HG02678 (cell line): ENCODE data around the gene DNASE2.
"Not testable (repeated sequence)": the region's sequence is repeated elsewhere in the genome, so short reads cannot be mapped to it uniquely, and the experiment has no call there.

ENCODE experiments used
- ATAC-seq: cut with Tn5 transposase; IDR thresholded peaks from one replicate; pipeline ENCODE4 v1.9.1; 2021; ENCODE audit warnings: mild to moderate bottlenecking, moderate library complexity; ENCODE audit not compliant: unreplicated experiment

The DNASE2 gene

DNA sequence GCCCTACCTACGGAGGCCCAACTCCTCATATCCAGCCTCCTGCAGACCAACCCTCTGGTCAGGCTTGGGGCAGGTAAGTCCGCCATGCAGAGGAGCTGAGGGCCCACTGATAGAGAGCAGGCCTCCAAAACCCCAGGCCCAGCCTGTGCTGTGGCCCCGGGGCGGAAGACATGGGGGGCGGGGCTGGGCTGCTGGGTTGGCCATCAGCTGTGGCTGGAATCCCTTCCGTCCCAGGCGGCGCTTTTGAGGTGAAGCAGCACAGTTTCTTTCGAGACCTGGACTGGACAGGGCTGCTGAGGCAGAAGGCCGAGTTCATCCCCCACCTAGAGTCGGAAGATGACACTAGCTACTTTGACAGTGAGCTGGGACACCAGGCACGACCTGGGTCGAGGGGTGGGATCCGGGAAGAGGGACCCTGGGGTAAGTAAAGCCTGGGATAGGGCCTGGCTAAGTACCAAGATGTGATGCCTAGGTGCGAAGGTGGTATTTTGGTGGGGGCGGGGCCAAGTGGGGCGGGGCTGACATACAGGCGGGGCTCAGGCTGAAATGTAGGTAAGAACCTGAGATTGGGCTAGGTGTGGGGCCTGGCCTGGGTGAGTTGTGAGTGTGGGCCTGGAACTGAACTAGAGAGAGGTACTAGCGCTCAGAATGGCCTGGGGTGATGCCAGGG lies 15.4 kb downstream of the DNASE2 start:
- no peak for ATAC-seq

DNA sequence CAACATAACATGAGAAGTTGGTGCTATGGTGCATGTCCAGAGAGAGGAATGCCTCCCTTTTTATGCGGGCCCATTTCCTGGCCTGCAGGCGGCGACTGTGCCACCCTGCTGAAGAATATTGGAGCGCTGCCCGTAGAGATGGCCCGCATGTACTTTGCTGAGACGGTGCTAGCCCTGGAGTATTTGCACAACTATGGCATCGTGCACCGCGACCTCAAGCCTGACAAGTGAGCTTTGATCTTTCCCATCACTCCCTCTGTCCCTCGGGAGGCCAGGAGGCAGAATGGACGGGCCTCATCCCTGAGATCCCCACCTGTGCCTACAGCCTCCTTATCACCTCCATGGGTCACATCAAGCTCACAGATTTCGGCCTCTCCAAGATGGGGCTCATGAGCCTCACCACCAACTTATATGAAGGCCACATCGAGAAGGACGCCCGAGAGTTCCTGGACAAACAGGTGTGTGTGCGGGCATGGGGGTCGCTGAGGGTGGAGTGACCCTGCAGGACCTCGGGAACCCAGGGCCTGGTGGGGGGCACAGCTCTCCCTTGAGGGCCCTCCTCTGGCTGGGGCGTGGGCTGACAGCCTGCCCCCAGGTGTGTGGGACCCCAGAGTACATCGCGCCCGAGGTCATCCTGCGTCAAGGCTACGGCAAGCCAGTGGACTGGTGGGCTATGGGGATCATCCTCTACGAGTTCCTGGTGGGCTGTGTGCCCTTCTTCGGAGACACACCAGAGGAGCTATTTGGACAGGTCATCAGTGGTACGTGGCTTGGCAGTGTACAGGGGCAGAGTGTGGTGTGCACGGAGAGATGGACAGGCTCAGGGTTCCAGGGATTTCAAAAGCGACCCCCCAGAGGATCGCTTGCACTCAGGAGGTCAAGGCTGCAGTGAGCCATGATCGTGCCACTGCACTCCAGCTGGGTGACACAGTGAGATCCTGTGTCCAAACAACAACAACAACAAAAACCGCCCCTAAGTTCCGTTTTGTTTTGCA lies 16.2 kb downstream of the DNASE2 start:
- no peak for ATAC-seq

DNA sequence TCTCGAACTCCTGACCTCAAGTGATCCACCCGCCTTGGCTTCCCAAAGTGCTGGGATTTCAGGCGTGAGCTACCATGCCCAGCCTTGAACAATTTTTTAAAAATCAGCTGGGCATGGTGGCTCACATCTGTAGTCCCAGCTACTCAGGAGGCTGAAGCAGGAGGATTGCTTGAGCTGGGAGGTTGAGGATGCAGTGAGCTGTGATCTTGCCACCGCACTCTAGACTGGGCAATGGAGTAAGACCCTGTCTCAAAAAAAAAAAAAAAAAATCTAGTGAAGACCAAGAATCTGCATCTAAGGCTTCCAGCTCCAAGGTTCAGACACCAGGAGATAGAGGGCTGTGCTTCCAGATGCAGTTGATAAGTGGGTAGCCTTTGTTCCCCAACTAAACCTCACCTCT lies 17.1 kb downstream of the DNASE2 start:
- no peak for ATAC-seq

DNA sequence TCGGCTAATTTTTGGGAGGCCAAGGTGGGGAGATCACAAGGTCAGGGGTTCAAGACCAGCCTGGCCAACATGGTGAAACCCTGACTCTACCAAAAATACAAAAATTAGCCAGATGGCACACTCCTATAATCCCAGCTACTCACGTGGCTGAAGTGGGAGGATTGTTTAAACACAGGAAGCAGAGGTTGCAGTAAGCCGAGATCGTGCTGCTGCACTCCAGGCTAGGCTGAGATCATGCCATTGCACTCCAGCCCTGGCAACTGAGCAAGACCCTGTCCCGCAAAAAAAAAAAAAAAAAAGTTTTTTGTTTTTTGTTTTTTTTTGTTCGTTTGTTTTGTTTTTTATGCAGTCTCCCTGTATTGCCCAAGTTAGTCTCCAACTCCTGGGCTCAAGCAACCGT lies 21.7 kb downstream of the DNASE2 start:
- no peak for ATAC-seq

DNA sequence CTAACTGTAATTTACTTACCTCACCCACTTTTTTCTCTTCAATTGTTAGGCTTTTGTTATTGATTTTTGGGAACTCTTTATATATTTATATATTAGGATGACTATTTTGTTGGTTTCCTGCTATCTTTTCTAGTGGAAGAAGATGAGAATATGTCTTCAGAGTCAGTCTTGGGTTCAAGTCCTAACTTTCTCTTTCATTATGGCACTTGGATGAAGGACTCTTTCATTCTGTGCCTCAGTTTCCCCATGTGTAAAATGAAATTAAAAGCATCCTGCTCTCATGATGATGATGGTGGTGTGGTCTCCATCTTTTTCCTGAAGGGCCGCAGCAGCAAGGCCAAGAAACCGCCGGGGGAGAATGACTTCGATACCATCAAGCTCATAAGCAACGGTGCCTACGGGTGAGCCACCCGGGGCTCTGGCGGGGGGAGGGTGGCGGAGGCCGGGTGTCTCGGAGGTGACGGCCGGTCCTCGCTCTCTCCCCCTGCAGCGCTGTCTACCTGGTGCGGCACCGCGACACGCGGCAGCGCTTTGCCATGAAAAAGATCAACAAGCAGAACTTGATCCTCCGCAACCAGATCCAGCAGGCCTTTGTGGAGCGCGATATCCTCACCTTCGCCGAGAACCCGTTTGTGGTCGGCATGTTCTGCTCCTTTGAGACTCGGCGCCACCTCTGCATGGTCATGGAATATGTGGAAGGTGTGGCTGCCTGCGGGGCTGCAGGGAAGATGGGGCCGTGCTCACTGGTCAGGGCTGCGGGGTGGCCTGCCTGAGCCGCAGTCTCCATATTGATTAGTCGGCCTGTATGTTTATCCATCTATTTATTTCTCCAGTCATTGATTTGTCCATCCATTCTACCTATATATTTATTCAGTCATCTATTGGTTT lies 23.0 kb downstream of the DNASE2 start:
- no peak for ATAC-seq

DNA sequence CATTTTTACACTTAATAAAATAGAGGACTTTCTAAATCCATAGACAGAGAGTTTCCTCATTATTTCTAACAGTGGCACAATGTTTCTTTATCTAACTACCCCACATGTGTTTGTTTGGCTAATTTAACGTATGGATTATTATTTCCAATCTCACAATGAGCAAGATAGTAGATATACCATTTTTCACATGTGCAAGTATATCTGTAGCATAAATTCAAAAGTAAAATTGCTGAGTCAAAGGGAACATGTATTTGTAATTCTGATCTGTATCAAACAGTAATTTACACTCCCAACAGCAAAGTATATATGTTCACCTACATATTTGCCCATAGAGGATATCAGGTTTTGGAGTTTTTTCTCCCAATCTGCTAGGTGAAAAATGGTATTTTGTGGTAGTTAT lies 24.6 kb downstream of the DNASE2 start:
- ATAC-seq: no peak

DNA sequence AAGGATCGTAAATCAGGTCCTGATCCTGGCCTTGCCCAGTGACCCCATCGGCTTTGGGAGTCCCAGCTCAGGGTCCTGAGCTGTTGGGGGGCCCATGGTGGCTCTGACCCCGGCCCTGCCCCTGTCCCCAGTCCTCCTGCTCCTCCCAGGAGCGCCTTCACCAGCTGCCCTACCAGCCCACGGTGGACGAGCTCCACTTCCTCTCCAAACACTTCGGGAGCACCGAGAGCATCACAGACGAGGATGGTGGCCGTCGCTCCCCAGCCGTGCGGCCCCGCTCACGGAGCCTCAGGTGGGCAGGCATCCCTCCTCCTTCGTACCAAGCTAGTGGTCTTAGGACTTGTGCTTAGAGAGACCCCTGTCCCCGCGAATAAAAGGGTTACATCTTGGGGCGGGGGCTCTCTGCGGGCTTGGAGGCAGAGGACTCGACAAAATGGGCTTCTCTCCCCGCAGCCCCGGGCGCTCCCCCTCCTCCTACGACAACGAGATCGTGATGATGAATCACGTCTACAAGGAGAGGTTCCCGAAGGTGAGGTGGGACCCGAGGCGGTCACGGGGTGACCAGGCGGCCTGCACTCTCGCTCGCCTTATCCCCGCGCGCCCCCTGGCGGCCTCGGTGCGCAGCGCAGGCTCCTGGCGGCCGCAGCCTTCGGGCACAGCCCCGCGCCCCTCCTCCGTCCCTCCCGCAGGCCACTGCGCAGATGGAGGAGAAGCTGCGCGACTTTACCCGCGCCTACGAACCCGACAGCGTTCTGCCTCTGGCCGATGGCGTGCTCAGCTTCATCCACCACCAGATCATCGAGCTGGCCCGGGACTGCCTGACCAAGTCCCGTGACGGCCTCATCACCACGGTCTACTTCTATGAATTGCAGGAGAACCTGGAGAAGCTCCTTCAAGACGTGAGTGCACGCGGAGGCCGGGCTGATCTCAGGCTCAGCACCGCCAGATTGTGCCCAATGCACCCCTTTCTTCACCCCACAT lies 33.8 kb downstream of the DNASE2 start:
- peak; percentile 56 for ATAC-seq

DNA sequence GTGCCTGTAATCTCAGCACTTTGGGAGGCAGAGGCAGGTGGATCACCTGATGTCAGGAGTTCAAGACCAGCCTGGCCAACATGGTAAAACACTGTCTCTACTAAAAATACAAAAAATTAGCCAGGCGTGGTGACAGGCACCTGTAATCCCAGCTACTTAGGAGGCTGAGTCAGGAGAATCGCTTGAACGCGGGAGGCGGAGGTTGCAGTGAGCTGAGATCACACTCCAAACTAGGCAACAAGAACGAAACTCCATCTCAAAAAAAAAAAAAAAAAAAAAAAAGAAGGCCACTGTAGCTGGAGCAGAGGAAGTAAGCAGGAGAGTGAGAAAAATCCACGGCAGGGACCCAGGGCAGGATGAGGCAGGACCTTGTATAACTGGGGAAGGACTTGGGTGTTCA lies 34.6 kb downstream of the DNASE2 start:
- not testable (repeated sequence) for ATAC-seq

DNA sequence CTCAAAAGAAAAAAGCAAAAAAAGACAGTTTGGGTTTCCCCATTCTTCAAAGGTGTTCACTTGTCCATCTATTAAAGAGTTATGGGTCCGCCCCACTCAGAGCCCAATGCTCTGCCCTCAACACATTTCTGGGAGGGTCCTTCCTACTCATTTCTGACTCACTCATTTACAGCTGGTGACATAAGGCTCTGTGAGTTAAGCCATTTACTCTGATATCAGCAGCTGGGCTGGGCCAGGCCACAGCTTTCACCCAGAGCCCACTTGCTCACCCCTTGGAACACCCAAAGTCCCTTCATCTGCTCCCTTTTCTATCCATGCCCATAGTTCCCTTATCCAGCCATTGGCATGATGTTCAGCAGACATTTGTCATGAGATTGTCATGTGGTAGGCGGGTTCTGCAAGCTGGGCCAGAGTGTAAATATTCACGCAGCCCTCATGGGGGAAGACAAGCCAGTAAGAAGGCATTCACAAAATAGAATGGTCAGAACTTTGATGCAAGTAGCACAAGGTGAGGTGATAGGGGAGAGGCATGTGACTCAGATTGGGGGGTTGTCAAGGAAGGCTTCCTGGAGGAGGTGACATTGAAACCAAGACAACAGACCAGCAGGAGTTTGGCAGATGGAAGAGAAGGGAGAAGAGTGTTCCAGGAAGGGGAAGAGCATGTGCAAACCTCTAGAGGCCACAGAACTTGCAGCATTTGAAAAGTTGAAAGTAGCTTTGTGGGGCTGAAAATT lies 37.1 kb downstream of the DNASE2 start:
- ATAC-seq: no peak

DNA sequence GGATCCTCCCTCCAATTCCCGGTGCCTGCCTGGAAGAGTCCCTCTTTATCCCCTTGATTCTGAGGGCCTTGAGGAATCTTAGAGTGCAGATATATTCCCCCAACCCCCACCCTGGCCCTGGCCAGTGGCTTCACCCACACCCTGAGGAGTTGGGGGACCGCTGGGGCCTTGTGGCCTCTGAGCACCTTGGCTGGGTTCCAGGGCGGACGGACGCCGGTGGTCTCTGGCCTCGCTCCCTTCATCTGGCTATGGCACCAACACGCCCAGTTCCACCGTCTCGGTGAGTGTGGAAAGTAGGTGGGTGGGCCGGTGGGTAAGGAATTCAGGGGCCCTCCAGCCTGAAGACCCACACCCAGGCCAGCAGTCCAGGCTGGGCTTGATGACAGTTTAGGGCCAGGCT lies 37.9 kb downstream of the DNASE2 start:
- ATAC-seq: no peak

DNA sequence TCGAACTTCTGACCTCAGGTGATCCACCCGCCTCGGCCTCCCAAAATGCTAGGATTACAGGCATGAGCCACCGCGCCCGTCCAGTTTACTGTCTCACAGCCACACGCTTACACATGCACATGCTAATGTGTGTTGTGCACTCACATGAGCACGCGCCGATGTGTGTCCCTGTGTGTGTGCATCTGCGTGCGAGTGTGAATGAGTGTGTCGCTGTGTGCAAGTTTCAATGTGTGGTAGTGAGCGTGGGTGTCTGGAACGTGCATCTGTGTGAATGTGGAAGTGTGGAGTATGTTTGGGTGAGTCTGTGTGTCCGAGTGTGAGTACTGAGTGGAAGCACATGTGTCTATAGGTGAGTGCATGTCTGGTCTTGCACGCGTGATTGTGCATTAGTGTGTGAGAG lies 38.7 kb downstream of the DNASE2 start:
- no peak for ATAC-seq

DNA sequence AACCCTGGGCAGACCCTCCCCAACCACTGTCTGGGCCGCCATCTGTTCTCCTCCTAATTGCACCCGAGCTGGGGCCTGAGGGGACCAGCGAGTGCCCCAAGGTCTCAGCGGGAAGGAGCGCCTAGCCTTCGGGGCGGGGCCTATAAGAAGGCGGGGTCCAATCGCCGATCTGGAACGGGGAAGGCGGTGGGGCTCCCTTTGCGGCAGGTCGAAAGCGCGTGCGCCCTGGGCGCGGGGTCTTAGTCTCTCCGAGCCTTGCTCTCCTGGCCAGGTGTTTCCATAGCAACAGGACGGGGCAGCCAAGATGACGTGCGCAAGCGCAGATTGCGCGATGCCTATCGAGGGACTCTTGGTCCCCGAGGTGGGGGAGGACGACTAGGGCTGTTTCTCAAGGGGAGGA lies 40.2 kb downstream of the DNASE2 start:
- ATAC-seq: no peak

DNA sequence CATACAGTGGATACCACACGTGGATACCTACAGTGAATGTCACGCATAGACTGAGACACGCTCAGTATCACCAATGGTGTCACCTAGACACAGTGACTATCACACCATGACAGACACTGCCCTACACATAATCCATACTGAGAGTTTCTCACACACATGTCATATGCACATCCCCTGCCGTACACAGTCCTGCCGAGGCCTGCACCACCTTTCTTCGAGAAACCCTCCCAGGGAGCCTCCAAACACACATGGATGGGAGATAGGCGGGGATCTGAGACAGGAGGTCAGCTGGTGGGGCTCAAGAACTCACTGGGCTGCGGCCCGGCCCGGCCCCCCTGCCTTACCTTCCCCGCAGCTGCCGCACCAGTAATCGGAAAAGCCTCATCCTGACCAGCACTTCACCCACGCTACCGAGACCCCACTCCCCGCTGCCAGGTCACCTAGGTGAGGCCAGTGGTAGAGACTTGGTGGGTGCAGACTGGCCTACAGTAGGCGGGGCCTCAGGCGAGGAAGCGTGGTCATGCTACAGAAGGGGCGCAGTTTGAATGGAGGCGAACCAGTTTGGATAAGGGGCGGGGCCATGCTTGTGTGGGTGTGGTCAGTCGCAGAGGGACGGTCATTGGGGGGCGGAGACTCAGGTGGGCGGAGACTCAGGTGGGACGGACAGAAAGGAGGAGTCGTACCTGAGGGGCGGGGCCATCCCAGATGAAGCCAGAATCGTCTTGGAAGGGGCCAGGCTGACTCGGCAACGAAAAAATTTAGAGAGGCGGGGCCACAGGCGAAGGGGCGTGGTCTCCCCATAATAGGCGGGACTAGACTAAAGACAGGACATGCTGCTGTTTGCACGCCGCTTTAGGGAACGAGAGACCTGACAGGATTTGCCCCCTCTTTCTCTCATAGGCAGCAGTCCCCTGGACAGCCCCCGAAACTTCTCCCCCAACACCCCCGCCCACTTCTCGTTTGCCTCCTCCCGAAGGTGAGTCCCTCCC lies 40.9 kb downstream of the DNASE2 start:
- ATAC-seq: no peak

DNA sequence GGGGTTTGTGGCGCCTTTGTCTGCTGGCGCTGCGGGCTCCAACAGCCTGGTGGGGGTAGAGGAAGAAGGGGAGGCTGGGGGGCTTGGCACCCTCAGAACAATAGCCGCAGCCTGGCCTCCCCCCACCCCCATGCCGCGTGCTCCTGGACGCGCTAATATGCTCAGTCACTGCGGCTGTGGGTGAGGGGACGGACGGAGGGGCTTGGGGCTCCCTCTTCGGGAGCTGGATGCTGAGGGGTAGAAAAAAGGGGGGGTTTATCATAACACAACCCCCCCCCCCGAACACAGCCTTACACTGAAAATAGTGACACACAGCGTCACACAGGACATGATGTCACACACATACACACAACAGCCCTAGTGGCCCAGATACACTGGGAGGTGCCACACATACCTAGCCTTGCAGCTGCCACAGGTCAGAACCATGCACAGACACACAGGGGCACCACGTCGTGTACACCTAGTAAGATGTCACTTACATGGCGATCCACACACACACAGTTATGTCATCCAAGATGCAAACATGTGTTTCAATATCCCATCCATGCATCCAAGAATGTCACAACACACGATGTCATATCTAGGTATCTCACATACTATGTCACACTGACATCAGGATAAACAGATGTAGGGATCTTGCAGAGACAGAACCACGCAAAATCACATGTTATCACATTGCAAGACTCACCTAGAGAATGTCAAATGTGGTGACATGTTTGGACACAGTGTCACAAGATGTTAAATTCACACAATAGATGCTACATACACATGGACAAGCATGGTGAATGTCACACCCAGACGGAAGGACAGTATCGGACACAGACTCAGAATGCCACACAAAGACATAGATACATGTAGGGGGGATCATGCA lies 42.1 kb downstream of the DNASE2 start:
- no peak for ATAC-seq

DNA sequence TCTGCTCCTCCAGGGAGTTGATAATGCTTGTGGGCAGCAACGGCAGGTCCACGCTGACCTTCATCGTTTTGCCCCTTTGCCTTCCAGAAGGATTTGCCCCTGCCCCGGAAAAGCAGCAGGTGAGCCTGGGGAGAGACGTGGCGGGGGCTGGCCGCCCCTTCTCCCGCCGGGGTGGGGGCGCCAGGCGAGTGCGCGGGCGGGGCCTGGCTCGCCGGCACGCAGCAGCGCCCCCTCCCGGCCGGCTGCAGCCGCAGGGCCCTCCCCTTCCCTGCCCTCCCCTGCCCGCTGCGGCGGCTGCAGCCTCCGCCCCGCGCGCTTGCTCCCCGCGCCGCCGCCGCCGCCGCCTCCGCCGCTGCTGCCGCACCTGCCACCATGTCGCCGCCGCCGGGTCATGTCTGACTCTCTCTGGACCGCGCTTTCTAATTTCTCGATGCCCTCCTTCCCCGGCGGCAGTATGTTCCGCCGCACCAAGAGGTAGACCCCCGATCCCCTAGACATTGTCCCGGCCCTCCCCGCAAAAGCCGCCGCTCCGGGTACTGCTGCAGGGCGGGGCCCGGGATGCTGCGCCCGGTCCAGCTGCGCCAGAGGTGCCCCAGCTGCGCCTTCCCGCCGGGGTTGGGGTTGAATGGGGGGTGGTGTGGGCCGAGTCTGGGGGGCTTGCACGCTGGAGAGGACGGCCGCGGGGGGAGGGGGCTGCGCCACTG lies 42.9 kb downstream of the DNASE2 start, which contains the start of gene MAST1:
MAST1 (plus strand) TSS at position 334 of the 704 bp plus-strand sequence; CDS start at position 392, 58 bp downstream.
- no peak for ATAC-seq

DNA sequence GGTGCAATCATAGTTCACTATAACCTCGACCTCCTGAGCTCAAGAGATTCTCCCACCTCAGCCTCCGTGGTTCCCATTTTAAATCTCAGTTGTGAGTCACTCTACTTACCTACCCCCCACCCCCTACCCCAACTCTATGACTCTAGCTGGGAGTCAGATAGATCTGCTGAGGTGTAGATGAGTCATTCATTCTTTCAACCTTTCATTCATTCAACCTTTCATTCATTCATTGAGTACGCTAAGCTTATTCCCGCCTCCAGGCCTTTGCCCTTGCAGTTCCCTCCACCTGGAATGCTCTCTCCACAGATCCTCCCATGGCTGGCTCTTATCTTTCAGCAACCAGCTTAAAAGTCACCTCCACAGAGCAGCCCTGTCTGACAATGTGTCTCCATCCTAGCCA lies 44.0 kb downstream of the DNASE2 start:
- no peak for ATAC-seq

DNA sequence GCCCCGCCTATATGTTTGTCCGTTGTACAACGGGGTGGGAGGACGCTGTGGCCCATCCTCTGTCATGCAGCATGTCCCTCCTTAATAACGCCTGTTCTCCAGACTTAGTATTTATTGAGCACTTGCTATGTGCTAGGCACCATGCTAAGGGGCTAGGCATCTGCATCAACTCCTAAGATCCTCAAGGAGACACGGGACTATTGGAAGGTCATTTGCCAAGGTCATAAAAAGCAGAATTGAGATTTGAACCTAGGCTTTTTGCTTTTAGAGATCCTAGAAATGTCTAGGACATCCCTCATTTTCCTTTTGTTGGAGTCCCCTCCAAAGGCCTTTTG lies 44.8 kb downstream of the DNASE2 start:
- ATAC-seq: no peak
